Esophagus muscularis mucosa (tissue), 3 donors: ENCODE measurements around the gene YY1.
"Not testable (repeated sequence)": the region's sequence is repeated elsewhere in the genome, so short reads cannot be mapped to it uniquely, and the experiment has no call there.

Experiments used
- POLR2AphosphoS5 ChIP-seq, 2 donors: sonication (generic); formaldehyde crosslinking; IDR thresholded peaks; one replicate each; pipeline ENCODE4 v1.6.1; 2017; ENCODE audit warnings: antibody characterized with exemption in 2 of 2
- TF ChIP-seq, protein P1 (sequence below), 3 experiments: fragments of 200-600 bp in 2 of 3; fragments of 450-650 bp in 1 of 3; sonication (generic) in 2 of 3; IDR thresholded peaks; one replicate each; pipeline ENCODE4 v1.5.1; 2017 to 2019; ENCODE audit warnings: antibody characterized with exemption in 3 of 3, mild to moderate bottlenecking in 2 of 3, moderate library complexity in 1 of 3

DNA sequence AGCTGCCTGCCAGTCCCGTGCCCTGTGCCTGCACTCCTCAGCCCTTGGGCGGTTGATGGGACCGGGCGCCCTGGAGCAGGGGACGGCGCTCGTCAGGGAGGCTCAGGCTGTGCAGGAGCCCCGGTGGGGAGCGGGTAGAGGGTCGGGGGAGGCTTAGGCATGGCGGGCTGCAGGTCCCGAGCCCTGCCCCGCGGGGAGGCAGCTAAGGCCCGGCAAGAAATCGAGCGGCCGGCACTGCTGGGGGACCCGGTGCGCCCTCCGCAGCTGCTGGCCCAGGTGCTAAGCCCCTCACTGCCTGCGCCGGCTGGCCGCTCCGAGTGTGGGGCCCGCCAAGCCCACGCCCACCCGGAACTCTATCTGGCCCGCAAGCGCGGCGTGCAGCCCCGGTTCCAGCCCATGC lies 30.8 kb upstream of the YY1 start:
- TF ChIP-seq POLR2AphosphoS5 (IDR thresholded peaks at IDR 0.05): not testable (repeated sequence)
- TF ChIP-seq, protein P1, sequence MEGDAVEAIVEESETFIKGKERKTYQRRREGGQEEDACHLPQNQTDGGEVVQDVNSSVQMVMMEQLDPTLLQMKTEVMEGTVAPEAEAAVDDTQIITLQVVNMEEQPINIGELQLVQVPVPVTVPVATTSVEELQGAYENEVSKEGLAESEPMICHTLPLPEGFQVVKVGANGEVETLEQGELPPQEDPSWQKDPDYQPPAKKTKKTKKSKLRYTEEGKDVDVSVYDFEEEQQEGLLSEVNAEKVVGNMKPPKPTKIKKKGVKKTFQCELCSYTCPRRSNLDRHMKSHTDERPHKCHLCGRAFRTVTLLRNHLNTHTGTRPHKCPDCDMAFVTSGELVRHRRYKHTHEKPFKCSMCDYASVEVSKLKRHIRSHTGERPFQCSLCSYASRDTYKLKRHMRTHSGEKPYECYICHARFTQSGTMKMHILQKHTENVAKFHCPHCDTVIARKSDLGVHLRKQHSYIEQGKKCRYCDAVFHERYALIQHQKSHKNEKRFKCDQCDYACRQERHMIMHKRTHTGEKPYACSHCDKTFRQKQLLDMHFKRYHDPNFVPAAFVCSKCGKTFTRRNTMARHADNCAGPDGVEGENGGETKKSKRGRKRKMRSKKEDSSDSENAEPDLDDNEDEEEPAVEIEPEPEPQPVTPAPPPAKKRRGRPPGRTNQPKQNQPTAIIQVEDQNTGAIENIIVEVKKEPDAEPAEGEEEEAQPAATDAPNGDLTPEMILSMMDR (IDR thresholded peaks at IDR 0.05): not testable (repeated sequence)
